GM19468 (cell line): ENCODE results near the gene ARHGAP8.

ENCODE experiments used
- ATAC-seq: cut with Tn5 transposase; IDR thresholded peaks from one replicate; pipeline ENCODE4 v1.9.1; 2021; ENCODE audit warnings: mild to moderate bottlenecking, moderate library complexity, moderate number of reproducible peaks; ENCODE audit not compliant: unreplicated experiment; ENCODE audit errors: extremely low read depth

Gene ARHGAP8

GRCh38 chr22:44724416-44724815, 28.0 kb upstream of the ARHGAP8 start:
- no peak for ATAC-seq

- ATAC-seq, result no peak
Observed at GRCh38 chr22:44724859-44725258, 27.5 kb upstream of the ARHGAP8 start.

- no peak for ATAC-seq
Observed at GRCh38 chr22:44726439-44726838, 25.9 kb upstream of the ARHGAP8 start.

GRCh38 chr22:44727148-44727547, 25.2 kb upstream of the ARHGAP8 start:
- no peak for ATAC-seq

GRCh38 chr22:44727709-44728108, 24.7 kb upstream of the ARHGAP8 start:
- ATAC-seq, result no peak

GRCh38 chr22:44728761-44729324, 23.5 kb upstream of the ARHGAP8 start:
- ATAC-seq, result no peak

- no peak for ATAC-seq
Observed at GRCh38 chr22:44729391-44730021, 22.9 kb upstream of the ARHGAP8 start.

GRCh38 chr22:44730022-44730393, 22.4 kb upstream of the ARHGAP8 start:
- no peak for ATAC-seq

- ATAC-seq, result no peak
Observed at GRCh38 chr22:44730490-44731356, 21.7 kb upstream of the ARHGAP8 start.

- no peak for ATAC-seq
Observed at GRCh38 chr22:44731357-44731970, 20.9 kb upstream of the ARHGAP8 start.

GRCh38 chr22:44732017-44732561, 20.3 kb upstream of the ARHGAP8 start:
- ATAC-seq, result no peak

GRCh38 chr22:44732661-44733060, 19.7 kb upstream of the ARHGAP8 start:
- ATAC-seq, result no peak

- ATAC-seq, result no peak
Observed at GRCh38 chr22:44733426-44734106, 18.8 kb upstream of the ARHGAP8 start.

GRCh38 chr22:44734278-44734677, 18.1 kb upstream of the ARHGAP8 start:
- no peak for ATAC-seq

- ATAC-seq, result no peak
Observed at GRCh38 chr22:44734801-44735517, 17.4 kb upstream of the ARHGAP8 start.

GRCh38 chr22:44735518-44736428, 16.6 kb upstream of the ARHGAP8 start:
- ATAC-seq, result no peak

- ATAC-seq, result no peak
Observed at GRCh38 chr22:44736581-44737405, 15.6 kb upstream of the ARHGAP8 start.
